HepG2 (cell line): Measurements from ENCODE around the gene ARL16. TPM values are rescaled to one million over a fixed set of nuclear protein-coding genes. Genes with fewer than 3 reads are reported as not detected.

ENCODE experiments used
- ARID3A ChIP-seq: IDR thresholded peaks from 2 replicates; pipeline ENCODE4 v1.6.1; 2012; ENCODE audit warnings: low read depth, low read length, improper control_type of control experiment
- ARNTL ChIP-seq: sonication (generic); formaldehyde crosslinking; IDR thresholded peaks from 2 replicates; pipeline ENCODE4 v1.4.0; 2020; ENCODE audit warnings: mild to moderate bottlenecking, missing genetic modification reagents
- BCLAF1 ChIP-seq: fragments of 450-650 bp; IDR thresholded peaks from 2 replicates; pipeline ENCODE4 v1.6.1; 2017; ENCODE audit warnings: mild to moderate bottlenecking
- CEBPB ChIP-seq: IDR thresholded peaks from 2 replicates; pipeline ENCODE4 v1.6.1; 2011; ENCODE audit warnings: low read depth, low read length, improper control_type of control experiment, borderline replicate concordance
- CSRNP1 ChIP-seq: sonication (generic); formaldehyde crosslinking; IDR thresholded peaks from 2 replicates; pipeline ENCODE4 v1.8.1; 2023; ENCODE audit warnings: mild to moderate bottlenecking, missing genetic modification reagents
- E2F5 ChIP-seq: sonication (generic); formaldehyde crosslinking; conservative IDR thresholded peaks from 2 replicates; pipeline ENCODE4 v1.4.0; 2020; ENCODE audit warnings: missing genetic modification reagents
- GATA4 ChIP-seq: sonication (generic); IDR thresholded peaks from 2 replicates; pipeline ENCODE4 v1.6.1; 2016; ENCODE audit warnings: antibody characterized with exemption, low read depth, borderline replicate concordance
- HNF1A ChIP-seq, 2 experiments: sonication (generic) in 1 of 2; formaldehyde crosslinking in 1 of 2; IDR thresholded peaks; 2 replicates each; pipeline versions ENCODE4 v1.4.0 to v1.6.1; 2016 to 2020; ENCODE audit warnings: borderline replicate concordance in 1 of 2, low read depth in 1 of 2, mild to moderate bottlenecking in 1 of 2, missing genetic modification reagents in 1 of 2
- KLF16 ChIP-seq, 2 experiments: sonication (generic) in 1 of 2; formaldehyde crosslinking in 1 of 2; IDR thresholded peaks; 2 replicates each; pipeline versions ENCODE4 v1.6.1 to v1.8.0; 2016 to 2023; ENCODE audit warnings: missing genetic modification reagents in 2 of 2, missing compliant biosample characterization in 1 of 2
- SMYD3 ChIP-seq: sonication (generic); formaldehyde crosslinking; IDR thresholded peaks from 2 replicates; pipeline ENCODE4 v1.8.1; 2023; ENCODE audit warnings: mild to moderate bottlenecking, missing genetic modification reagents
- ZNF264 ChIP-seq: sonication (generic); formaldehyde crosslinking; IDR thresholded peaks from 2 replicates; pipeline ENCODE4 v1.4.0; 2020; ENCODE audit warnings: missing genetic modification reagents
- ZNF746 ChIP-seq: sonication (generic); formaldehyde crosslinking; IDR thresholded peaks from 2 replicates; pipeline ENCODE4 v1.8.0; 2022; ENCODE audit warnings: mild to moderate bottlenecking, missing genetic modification reagents
- ZSCAN25 ChIP-seq: sonication (generic); formaldehyde crosslinking; IDR thresholded peaks from 2 replicates; pipeline ENCODE4 v1.8.0; 2022; ENCODE audit warnings: mild to moderate bottlenecking, missing genetic modification reagents
- polyA plus RNA-seq, 8 experiments: library from polyadenylated mRNA; depleted of rRNA in 3 of 8; stranded (reverse) in 7 of 8; unstranded in 1 of 8; fragments of >200 nt; fragmentation: Illumina TruSeq in 4 of 8; extraction: Trizol in 4 of 8; gene quantifications; 2 replicates each; pipeline versions ENCODE4 v1.2.1 to v1.2.3, GENCODE V29; 2011 to 2016; ENCODE audit warnings: low read depth in 4 of 8, missing spikeins in 1 of 8, mixed read lengths in 1 of 8; ENCODE audit not compliant: insufficient read depth in 1 of 8
- total RNA-seq, 5 experiments: library from RNA; depleted of rRNA; stranded (reverse); fragments of >200 nt; fragmentation: Illumina TruSeq; extraction: Trizol; gene quantifications; 2 replicates each; pipeline ENCODE4 v1.2.3, GENCODE V29; 2016; ENCODE audit warnings: low read depth in 1 of 5

Gene ARL16
- total and polyA plus RNA-seq, 2 of the 13 experiments (the other 11 are each of a cell fraction or from before 2014, with no cell fraction given): 20.8 to 30.8 TPM

- TF ChIP-seq BCLAF1 (no peak), SMYD3 (CRISPR knock-in tag) (no peak), ARID3A (no peak), ARNTL (CRISPR knock-in tag) (no peak), KLF16 (CRISPR knock-in tag; IDR thresholded peaks at IDR 0.05) (peak; percentile 49 to 99; a peak in 3 of 4 replicates), HNF1A (IDR thresholded peaks at IDR 0.05; ENCODE audit: low read depth) (no peak), HNF1A (CRISPR knock-in tag; IDR thresholded peaks at IDR 0.05; ENCODE audit: borderline replicate concordance) (peak; percentile 56), ZNF264 (CRISPR knock-in tag) (peak; percentile 86), ZSCAN25 (CRISPR knock-in tag) (peak; percentile 98), CSRNP1 (CRISPR knock-in tag) (no peak; the same call in 1 of the 2 replicates), E2F5 (CRISPR knock-in tag) (peak; percentile 87), GATA4 (peak; percentile 71), ZNF746 (CRISPR knock-in tag) (0 out of 2 replicates have a peak, but pooled peaks have one; percentile 58), CEBPB (no peak)
Observed at GRCh38 chr17:81636505-81637288, 46.9 kb downstream of the ARL16 start, which contains the start of the genes NPLOC4 and TSPAN10 (continued).
